Hematopoietic multipotent progenitor cell (in vitro differentiated cells): ENCODE data around the gene CDPF1. TPM values are rescaled to one million over a fixed set of nuclear protein-coding genes. Genes with fewer than 3 reads are reported as not detected.

Experiments used
- DNase-seq, 3 donors: peaks; one replicate each; pipeline ENCODE4 v3.0.0-alpha.2; 2011 to 2015; ENCODE audit warnings: low read depth in 2 of 3, low spot score in 2 of 3
- total RNA-seq: library from RNA; depleted of rRNA; stranded (reverse); fragments of >200 nt; gene quantifications from one replicate; pipeline ENCODE4 v1.2.3, GENCODE V29; 2012

Gene CDPF1
- total RNA-seq, 1 donor, result 18.9 TPM

GRCh38 chr22:46260038-46260437 lies 9.9 kb upstream of the CDPF1 start:
- DNase-seq, result no peak

- peak in 1 of 3 donors; percentile 56 for DNase-seq
These were observed 9.3 kb upstream of the CDPF1 start for GRCh38 chr22:46259374-46259773.

- DNase-seq, result no peak
These were observed 6.4 kb upstream of the CDPF1 start for GRCh38 chr22:46256358-46256958.

GRCh38 chr22:46251816-46252380 lies 1.8 kb upstream of the CDPF1 start:
- DNase-seq, result no peak

- DNase-seq, result no peak
These were observed 1.2 kb upstream of the CDPF1 start for GRCh38 chr22:46251266-46251665.

- DNase-seq, result no peak
These were observed 661 bp upstream of the CDPF1 start for GRCh38 chr22:46250783-46251125.

- no peak for DNase-seq
These were observed 2.6 kb downstream of the CDPF1 start for GRCh38 chr22:46247443-46247975.

- DNase-seq, result no peak
These were observed 3.9 kb downstream of the CDPF1 start for GRCh38 chr22:46246178-46246577.

- DNase-seq, result no peak
These were observed 4.6 kb downstream of the CDPF1 start for GRCh38 chr22:46245511-46245910.

GRCh38 chr22:46244771-46245170 lies 5.3 kb downstream of the CDPF1 start:
- no peak for DNase-seq

- no peak for DNase-seq
These were observed 8.0 kb downstream of the CDPF1 start for GRCh38 chr22:46242076-46242475.

GRCh38 chr22:46241396-46242007 lies 8.6 kb downstream of the CDPF1 start:
- peak in 1 of 3 donors; percentile 37 for DNase-seq

GRCh38 chr22:46240907-46241306 lies 9.2 kb downstream of the CDPF1 start:
- no peak for DNase-seq

GRCh38 chr22:46240506-46240905 lies 9.6 kb downstream of the CDPF1 start:
- DNase-seq, result no peak

GRCh38 chr22:46240073-46240472 lies 10.0 kb downstream of the CDPF1 start:
- no peak for DNase-seq

GRCh38 chr22:46239261-46240048 lies 10.6 kb downstream of the CDPF1 start:
- DNase-seq, result peak in 2 of 3 donors; percentile 80 to 96

- DNase-seq, result no peak
These were observed 11.6 kb downstream of the CDPF1 start for GRCh38 chr22:46238541-46238940.

GRCh38 chr22:46237453-46238124 lies 12.5 kb downstream of the CDPF1 start:
- no peak for DNase-seq

- DNase-seq, result no peak
These were observed 15.1 kb downstream of the CDPF1 start for GRCh38 chr22:46234969-46235368.

- peak in 2 of 3 donors; percentile 54 to 69 for DNase-seq
These were observed 16.9 kb downstream of the CDPF1 start for GRCh38 chr22:46233231-46233630.
